Measurements from ENCODE around the gene SEMA3E. TPM values are rescaled to one million over a fixed set of nuclear protein-coding genes. Genes with fewer than 3 reads are reported as not detected.

SEMA3E gene
- total RNA-seq, 4 donors from 2014 or later, result 0.94 to 6.9 (median 2.2) TPM

DNA sequence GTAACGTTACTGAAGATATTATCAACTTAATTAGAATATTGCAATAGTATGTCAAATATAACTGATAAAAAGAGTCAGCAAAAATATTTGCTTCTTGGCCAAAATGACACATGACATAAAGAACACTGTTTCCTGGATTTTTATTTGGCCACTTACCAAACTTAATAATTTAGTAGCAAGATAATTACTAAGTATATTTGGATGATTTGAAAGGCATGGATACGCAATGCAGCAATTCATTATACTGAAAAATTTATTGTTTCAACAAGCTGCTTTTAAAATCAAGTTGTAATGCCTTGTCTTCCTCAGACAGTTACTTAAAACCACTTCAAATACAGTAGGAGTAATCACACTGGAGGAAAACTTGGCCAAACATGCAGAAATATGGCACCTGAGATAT, 234.0 kb downstream of the SEMA3E start:
- intact Hi-C loops (cut with DNase I), result no loop called here

DNA sequence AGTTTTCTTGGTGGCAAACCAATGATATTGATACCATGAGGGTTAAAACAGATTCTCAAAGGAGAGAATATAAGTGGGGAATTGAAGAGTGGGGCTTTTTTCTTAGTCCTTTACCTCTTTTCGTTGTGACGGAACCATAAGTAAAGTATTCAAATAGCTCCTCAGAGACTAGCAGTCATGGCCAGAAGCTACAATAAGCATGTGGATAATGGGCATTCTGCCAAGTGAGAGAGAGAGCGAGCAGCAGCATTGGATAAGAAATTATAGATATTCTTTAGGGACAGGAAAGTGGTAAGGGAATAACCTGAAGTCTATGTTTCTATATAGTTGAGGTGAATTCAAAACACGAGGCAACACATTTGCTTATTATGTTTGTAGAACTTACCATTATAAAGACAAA, 235.1 kb downstream of the SEMA3E start:
- H3K4me1 ChIP-seq, result no peaks in the 10 kb centered on the region
- WGBS, 2 donors, result 15 to 18% methylated on average over 4 of the region's 4 CpGs
- no peaks in the 10 kb centered on the region for H3K9me3 ChIP-seq
- H3K36me3 ChIP-seq, result no peaks in the 10 kb centered on the region
- DNase-seq, result peak in 1 of 2 donors; percentile 4
- no peaks in the 10 kb centered on the region for H3K27me3 ChIP-seq
- H3K27ac ChIP-seq, result no peak overlapping the region
- H3K4me3 ChIP-seq (replicated peaks in 1 of 3), result no peak overlapping the region
- intact Hi-C loops (cut with DNase I), result no loop called here
- TF ChIP-seq POLR2A (IDR thresholded peaks at IDR 0.05), result no peak
- TF ChIP-seq, protein P1, sequence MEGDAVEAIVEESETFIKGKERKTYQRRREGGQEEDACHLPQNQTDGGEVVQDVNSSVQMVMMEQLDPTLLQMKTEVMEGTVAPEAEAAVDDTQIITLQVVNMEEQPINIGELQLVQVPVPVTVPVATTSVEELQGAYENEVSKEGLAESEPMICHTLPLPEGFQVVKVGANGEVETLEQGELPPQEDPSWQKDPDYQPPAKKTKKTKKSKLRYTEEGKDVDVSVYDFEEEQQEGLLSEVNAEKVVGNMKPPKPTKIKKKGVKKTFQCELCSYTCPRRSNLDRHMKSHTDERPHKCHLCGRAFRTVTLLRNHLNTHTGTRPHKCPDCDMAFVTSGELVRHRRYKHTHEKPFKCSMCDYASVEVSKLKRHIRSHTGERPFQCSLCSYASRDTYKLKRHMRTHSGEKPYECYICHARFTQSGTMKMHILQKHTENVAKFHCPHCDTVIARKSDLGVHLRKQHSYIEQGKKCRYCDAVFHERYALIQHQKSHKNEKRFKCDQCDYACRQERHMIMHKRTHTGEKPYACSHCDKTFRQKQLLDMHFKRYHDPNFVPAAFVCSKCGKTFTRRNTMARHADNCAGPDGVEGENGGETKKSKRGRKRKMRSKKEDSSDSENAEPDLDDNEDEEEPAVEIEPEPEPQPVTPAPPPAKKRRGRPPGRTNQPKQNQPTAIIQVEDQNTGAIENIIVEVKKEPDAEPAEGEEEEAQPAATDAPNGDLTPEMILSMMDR (IDR thresholded peaks at IDR 0.05), result no peak

More for the DNA sequence above, 234.0 kb downstream of the SEMA3E start:
- TF ChIP-seq, protein P1 (IDR thresholded peaks at IDR 0.05), result no peak
- no peak for TF ChIP-seq POLR2A (IDR thresholded peaks at IDR 0.05)
- no peaks in the 10 kb centered on the region for H3K9me3 ChIP-seq
- WGBS, 2 donors, result 36 to 40% methylated on average over 2 of the region's 2 CpGs
- H3K27ac ChIP-seq, result no peak overlapping the region
- no peaks in the 10 kb centered on the region for H3K27me3 ChIP-seq
- DNase-seq, result no peak
- no peaks in the 10 kb centered on the region for H3K36me3 ChIP-seq
- no peak overlapping the region for H3K4me3 ChIP-seq (replicated peaks in 1 of 3)
- H3K4me1 ChIP-seq, result no peaks in the 10 kb centered on the region

DNA sequence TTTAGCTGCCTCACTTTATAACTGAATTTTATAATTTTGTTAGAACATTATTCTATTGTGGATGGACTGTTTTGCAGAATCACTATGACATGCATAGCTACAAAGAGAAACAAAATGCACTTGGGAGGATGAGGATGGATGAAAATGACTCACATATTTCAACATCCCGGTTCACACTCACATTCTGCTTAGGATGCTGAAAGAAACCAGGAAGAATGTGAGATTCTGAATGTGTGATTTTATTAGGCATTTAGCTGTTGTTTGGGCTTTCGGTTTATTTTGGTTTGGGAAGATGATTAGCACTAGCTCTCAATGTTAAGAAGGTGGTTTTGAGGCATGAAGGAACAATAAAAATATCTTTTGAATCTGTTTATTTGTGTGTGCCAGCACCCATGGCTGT, 235.5 kb downstream of the SEMA3E start:
- TF ChIP-seq, protein P1 (IDR thresholded peaks at IDR 0.05), result no peak
- TF ChIP-seq POLR2A (IDR thresholded peaks at IDR 0.05), result no peak
- intact Hi-C loops (cut with DNase I), result no loop called here
- H3K4me1 ChIP-seq, result no peaks in the 10 kb centered on the region
- H3K36me3 ChIP-seq, result no peaks in the 10 kb centered on the region
- H3K4me3 ChIP-seq (replicated peaks in 1 of 3), result no peak overlapping the region
- 56 to 60% methylated on average over 2 of the region's 2 CpGs for WGBS, 2 donors
- H3K27me3 ChIP-seq, result no peaks in the 10 kb centered on the region
- no peak for DNase-seq
- H3K9me3 ChIP-seq, result no peaks in the 10 kb centered on the region
- no peak overlapping the region for H3K27ac ChIP-seq

DNA sequence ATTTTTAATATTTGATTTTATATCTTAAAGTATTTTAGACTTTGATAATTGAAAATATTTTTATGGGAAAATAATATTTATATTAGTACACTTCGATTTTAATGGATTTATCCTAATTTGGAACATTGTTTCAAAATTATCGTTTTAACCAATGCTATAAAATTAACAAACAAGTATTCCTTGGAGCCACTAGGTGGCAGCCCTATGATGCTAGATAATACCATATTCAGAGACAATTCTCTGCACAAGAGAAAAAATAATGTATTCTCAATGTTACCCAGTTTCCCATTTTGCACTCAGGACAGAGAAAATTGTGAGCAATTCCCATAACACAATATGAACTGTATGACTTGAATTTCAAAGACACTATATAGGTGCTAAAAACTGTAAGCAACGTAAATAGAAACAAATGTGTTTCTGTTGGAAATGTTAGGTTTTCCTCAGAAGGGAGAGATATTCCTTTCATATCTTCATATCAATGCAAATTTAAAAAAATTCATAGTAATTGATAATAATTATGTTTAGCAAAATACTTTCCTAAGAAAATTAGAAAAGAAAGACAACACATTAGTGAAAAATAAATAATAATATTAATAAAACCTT, 237.8 kb downstream of the SEMA3E start:
- no peak overlapping the region for H3K4me3 ChIP-seq (replicated peaks in 1 of 3)
- no peaks in the 10 kb centered on the region for H3K4me1 ChIP-seq
- H3K9me3 ChIP-seq, result no peaks in the 10 kb centered on the region
- no peak overlapping the region for H3K27ac ChIP-seq
- TF ChIP-seq, protein P1 (IDR thresholded peaks at IDR 0.05), result peak in 4 of 6 experiments; percentile 45 to 68 (median 62)
- TF ChIP-seq POLR2A (IDR thresholded peaks at IDR 0.05), result no peak
- 32 to 34% methylated on average over 3 of the region's 3 CpGs for WGBS, 2 donors
- no peaks in the 10 kb centered on the region for H3K27me3 ChIP-seq
- intact Hi-C loops (cut with DNase I), result no loop called here
- H3K36me3 ChIP-seq, result no peaks in the 10 kb centered on the region
- DNase-seq, result peak; percentile 11 to 32

DNA sequence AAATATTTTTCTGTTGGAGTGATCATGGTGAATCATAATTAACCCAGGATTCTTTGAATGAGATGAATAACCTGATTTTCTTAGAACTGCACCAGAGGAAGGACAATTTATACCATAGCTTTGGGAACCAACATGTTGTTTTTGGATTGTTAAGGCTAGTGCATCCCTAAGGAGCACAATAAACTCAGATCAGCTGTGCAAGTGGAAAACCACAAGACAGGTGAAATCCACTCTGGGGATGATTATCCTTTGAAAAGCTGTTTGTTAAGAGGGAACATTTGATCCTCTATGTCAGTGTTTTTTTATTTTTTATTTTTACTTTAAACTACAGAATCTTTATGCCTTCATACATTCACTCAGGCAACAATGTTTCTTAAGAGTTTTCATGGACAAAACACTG, 254.2 kb downstream of the SEMA3E start:
- no peak overlapping the region for H3K27ac ChIP-seq
- TF ChIP-seq, protein P1 (IDR thresholded peaks at IDR 0.05), result no peak
- TF ChIP-seq POLR2A (IDR thresholded peaks at IDR 0.05), result no peak
- no peak for DNase-seq
- no peak overlapping the region for H3K4me3 ChIP-seq (replicated peaks in 1 of 3)
- H3K36me3 ChIP-seq, result no peaks in the 10 kb centered on the region
- no peaks in the 10 kb centered on the region for H3K4me1 ChIP-seq
- no peaks in the 10 kb centered on the region for H3K9me3 ChIP-seq
- intact Hi-C loops (cut with DNase I), result no loop called here
- no peaks in the 10 kb centered on the region for H3K27me3 ChIP-seq

All from thyroid gland (tissue), 4 donors.